ENCODE data around the gene GPD1.
A peak's percentile ranks its signal among the peaks of the same experiment; 100 is the strongest.

GPD1 gene

DNA sequence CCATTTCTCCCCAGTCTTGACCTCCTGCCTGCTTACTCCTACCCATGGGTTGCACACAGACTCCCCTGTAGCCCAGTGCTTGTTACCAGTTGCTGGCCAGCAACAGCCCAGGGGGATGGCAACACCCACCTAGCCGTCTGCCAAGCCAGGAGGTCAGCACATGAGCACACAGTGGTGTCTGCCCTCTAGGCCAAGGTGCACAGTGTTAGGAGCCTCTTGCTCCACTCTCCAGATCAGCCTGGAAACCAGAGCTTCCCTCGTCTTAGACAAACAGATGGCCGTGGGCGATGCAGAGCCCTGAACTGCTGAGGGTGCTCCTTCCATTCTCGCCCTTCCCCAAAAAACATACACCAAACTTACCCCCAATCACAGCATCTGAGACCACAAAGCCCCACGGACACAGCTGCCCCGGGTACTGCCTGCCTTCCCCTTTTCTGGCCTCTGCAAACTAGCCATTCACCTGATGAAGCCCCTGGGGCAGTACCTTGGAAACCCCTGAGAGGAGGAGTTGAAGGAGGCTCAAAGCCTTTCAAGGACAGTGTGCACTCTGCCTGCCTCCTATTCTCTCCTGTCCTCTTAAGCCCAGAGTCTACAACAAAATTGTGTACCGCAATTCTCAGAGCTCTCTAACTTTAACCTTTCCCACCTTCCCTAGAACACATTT is 1.0 kb upstream of the GPD1 start:
- DNase-seq, result no peak

- no peak for DNase-seq
Measured at GRCh38 chr12:50103351-50103750, 457 bp upstream of the GPD1 start.

GRCh38 chr12:50104417-50105366 is 884 bp downstream of the GPD1 start:
- DNase-seq, result no peak

DNA sequence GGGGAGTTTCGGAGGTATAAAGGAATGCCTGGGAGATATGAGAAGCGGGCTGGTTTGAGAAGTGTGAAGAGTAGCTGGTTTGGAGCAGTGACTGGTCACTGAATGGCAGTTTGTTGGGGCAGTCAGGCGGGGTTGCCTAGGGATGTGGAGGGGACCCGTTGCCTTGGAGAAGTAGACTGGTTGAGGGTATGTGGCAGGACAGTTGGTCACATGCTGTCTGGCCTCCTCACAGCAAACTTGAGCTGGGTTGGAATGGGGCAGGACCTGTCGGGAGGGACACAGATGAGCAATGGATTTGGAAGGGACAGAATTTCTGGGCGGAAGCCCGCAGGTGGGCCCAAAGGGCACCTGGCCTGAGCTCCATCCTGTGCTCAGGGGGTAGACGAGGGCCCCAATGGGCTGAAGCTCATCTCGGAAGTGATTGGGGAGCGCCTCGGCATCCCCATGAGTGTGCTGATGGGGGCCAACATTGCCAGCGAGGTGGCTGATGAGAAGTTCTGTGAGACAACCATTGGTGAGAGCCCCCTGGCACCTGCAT is 2.2 kb downstream of the GPD1 start:
- no peak for DNase-seq

DNA sequence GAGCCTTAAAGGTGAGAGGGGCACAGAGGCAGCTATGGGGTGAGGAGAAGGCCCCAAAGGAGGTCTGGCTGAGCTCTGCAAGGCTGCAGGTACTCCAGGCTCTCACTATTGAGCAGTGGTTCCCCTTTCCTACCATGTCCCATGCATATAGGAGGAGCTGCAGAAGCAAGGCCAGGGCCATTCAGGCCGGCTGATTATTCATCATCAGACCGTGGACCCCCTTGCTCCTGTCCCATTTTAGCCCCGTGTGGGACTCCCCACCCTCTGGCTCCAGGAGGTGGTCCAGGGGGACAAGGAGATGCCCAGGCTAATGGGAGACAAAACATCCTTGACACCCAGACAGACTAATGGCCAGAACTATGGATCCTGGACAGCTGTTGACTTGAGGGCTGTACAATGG is 3.1 kb downstream of the GPD1 start:
- DNase-seq, result no peak

DNA sequence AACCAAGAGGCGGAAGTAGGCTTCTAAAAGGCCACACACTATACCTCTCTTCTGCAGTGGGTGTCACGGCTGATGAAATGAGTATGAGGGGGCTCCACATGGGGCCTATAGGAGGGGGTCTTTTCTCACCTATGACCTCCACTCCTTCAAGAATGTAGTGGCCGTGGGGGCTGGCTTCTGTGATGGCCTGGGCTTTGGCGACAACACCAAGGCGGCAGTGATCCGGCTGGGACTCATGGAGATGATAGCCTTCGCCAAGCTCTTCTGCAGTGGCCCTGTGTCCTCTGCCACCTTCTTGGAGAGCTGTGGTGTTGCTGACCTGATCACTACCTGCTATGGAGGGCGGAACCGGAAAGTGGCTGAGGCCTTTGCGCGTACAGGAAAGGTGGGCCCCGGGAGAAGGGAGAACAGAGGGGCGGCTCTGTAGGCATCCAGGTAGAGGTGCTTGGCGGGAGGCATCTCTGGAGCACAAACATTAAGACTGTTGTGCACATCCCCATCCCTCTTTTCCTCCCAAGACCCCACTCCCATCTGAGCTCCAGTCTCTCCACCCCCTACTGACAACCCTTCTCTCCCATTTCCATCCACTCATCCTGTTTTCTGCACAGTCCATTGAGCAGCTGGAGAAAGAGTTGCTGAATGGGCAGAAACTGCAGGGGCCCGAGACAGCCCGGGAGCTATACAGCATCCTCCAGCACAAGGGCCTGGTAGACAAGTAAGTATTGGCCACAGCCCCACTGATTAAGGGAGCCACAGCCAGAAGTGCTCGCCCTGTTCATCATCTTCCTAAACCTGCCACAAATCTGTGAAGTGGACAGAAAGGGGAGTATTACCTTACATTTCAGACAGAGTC is 3.8 kb downstream of the GPD1 start:
- DNase-seq, result no peak

DNA sequence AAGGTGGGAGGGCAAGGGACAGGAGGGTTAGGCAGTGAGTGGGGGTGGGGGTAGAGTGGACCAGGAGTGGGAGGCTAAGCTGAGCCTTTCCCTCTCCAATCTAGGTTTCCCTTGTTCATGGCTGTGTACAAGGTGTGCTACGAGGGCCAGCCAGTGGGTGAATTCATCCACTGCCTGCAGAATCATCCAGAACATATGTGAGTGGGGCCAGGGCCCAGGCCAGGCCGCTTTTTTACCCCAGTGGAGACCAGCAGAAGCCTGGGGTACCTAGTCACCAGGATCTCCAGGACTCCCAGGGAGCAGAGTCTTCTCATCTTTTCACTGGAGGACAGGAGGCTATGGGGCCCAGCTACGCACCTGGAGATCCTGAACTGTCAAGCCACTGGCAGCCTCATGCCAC is 5.5 kb downstream of the GPD1 start:
- DNase-seq, result no peak

DNA sequence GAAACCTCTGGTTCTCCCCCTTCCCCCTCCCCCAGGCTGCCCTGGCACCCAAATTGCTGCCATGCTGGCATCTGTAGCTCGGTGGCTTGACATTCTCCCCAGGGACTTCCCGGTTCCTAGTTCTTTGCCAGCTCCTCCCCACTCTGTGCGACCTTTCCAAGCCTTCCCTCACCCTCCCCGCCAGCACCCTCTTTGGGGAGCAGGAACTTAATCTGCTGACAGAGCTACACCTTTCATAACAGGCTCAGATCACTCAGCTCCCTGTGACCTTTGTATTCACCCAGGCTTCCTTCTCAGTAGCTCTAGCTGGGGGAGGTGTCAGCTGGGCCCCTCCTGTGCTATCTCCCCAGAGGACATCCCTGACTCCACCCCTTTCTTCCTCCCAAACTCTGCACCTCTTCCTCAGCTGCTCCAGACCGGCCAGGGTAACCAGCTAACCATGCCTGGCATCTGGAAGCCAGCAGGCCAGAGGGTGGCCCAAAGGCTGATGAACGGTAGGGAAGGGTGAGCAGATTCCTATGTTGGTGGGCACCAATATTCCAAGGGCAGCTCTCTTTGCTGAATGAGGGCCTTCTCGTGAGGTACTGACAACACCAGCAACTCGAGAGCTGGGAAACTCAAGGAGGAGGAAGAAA is 6.4 kb downstream of the GPD1 start:
- no peak for DNase-seq

GRCh38 chr12:50110762-50111351 is 7.0 kb downstream of the GPD1 start:
- peak in 1 of 2 donors; percentile 50 for DNase-seq

DNA sequence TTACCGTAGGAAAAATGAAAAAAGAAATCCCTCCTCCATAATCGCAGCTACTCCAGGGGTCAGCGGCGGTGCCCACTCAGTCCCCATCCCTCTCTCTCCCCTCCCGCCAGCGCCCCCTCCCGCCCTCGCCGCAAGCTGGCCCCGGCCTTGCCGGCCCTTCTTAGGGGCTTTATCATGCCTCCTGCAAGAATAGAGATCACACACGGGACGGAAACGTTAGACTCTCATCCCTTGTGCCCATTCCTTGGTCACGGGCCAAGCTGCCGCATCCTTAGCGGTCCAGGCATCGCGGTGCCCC is 7.5 kb downstream of the GPD1 start:
- DNase-seq, result no peak

DNA sequence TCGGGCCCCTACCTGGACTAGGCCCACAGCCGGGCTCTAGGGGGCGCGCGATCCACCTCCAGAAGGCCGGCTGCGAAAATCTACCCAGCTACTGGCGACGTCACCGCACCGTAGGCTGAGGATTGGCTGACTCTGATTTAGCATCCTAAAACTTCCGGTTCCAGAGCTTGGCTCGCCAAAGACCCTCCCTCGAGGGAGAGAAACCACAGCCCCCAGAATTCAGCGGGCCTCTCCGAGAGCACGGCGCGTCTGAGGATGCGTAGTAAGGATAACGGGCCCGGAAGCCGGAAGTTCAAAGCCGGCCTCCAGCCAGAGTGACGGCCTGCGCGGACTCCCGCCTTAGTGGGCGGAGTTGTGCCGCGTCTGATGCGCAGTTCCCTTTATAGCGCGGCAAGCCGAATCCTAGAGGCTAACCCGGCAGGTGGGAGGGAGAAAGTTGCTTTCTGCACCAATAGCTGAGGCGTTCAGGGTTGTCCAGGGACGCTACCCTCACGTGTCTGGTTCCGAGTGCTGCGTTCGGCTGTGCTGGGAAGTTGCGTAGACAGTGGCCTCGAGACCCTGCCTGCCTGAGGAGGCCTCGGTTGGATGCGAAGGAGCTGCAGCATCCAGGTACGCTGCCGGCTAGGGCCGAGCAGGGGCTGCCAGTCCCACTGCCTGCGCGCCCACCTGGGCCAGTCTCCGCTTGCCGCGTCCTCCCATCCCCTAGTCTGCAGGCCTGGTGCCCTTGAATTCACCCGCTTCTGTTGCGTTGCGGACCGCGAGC is 8.1 kb downstream of the GPD1 start, which contains the start of gene COX14:
Gene COX14, plus strand, starts transcription at position 544 of the 763 bp plus-strand sequence. CDS start 7,808 bp downstream, outside the sequence.
- peak; percentile 100 for DNase-seq

DNA sequence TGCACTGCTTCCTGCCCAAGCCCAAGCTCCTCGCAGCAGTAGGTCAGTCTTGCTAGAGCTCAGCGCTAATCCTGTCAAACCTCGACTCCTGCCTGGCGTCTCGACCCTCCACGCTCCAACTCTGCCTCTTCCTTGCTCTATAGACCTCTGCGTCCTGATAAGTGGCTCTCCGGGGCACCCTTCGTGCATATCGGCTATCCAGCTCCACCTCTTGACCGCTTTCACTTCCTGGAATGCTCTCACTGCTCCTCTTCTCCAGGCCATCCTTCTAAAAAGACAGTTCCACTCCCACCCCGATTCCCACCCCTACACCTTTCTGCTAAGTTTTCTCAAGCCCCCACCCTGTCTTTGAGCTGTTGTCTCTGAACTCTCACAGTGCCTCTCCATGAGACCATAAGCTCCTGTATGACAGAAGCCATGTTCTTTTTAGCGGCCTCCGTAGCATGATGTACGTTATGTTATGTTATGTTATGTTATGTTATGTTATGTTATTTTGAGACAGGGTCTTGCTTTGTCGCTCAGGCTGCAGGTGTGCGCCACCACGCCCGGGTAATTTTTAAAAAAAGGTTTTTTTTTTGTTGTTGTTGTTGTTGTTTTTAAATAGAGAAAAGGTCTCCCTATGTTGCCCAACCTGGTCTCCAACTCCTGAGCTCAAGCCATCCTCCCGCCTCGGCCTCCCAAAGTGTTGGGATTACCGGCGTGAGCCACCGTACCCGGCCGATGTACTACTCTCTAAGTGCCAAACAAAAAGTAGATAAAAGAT is 8.8 kb downstream of the GPD1 start:
- DNase-seq, result no peak

GRCh38 chr12:50117057-50117622 is 13.3 kb downstream of the GPD1 start:
- no peak for DNase-seq

DNA sequence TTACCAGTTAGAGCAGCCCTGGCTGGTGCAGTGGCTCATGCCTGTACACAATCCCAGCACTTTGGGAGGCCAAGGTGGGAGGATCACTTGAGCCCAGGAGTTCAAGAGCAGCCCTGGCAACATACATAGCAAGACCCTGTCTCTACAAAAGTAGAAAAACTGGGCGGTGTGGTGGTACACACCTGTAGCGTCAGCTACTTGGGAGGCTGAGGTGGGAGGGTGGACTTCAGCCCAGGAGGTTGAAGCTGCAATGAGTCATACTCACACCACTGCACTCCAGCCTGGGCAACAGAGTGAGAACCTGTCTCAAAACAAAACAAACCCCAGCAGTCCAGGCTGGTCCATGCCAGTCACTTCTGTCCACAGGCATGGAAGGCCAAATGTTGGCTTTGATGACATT is 15.6 kb downstream of the GPD1 start:
- DNase-seq, result no peak

DNA sequence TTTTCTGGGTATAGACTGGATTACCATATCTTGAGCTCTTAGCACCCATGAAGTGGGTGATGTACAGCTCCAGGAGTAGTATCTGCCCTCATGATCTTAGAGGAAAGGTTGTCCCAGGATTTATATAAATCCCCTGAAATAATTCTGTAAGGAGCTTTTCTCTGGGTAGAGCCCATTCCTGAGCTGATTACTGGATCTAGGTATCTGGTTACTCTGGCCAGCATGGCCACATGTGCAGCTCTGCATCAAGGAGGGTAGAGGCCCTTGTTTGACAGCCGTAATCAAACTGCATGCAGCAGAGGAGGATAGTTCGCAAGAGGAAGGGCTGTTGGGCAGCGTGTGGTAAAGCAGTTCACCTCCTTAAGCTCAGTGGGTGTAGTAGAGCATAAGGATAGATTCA is 16.7 kb downstream of the GPD1 start:
- DNase-seq, result no peak

DNA sequence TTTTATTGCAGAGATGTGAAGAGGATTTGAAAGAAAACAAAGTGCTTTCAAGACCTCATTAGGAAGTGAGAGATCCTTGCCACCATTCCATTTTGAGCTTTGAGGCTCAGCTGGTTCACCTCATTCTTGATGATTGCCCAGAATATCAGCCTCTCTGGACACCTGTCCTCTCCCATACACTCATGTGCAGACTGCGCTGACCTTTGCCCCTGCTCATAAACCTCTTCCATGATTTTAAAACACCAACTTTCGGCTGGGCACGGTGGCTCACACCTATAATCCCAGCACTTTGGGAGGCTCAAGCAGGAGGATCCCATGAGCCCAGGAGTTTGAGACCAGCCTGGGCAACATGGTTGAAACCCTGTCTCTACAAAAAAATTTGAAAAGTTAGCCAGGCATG is 17.1 kb downstream of the GPD1 start:
- DNase-seq, result no peak

GRCh38 chr12:50121641-50122040 is 17.8 kb downstream of the GPD1 start:
- DNase-seq, result no peak

DNA sequence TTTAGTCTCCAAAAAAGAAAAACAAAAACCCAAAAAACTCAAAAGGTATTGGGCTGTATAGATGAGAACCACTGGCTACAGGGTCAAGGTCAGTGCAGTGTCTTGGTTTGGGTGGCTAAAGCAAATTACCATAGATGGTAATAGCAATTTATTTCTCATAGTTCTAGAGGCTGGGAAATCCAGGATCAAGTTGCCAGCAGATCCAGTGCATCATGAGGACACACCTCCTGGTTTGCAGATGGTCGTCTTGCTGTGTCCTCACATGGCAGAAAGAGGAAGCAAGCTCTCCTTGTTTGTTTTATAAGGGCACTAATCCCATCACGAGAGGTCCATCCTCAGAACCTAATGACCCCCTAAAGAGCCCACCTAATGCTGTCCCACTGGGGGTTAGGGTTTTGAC is 19.4 kb downstream of the GPD1 start:
- no peak for DNase-seq

DNA sequence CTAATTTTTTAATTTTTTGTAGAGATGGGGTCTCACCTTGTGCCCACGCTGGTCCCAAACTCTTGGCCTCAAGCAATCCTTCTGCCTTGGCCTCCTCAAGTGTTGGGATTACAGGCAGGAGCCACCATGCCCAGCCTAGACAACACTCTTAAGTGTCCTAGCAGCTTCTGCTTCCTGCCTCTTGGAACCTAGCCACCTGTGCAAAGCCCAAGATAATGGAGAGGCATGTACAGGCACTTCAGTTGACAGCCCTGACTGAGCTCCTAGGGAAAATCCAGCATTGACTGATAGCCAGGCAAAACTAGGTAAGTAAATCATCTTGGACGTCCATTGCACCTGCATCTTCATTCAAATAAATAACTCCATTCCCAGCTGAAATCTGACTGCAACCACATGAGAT is 23.7 kb downstream of the GPD1 start:
- DNase-seq, result no peak

DNA sequence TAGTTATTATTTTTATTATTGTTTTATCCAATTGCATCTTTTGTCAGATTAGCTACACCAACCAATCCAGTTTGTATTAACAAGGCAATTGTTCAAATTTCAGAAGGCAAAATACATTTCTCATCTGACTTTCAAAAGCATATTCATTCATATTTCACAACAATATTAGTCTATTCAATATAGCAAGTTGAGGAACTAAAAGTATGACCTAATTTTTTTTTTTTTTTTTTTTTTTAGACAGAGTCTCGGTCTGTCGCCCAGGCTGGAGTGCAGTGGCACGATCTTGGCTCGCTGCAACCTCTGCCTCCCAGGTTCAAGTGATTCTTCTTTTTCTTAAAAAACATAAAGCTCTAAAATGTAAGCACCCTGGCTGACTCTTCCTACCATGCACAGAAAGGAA is 25.5 kb downstream of the GPD1 start:
- DNase-seq, result no peak

Data from CD4-positive, alpha-beta T cell treated with Interleukin-4 for 1 hour (primary cell).